ENCODE measurements around the gene ZNF804B. TPM values are rescaled to one million over a fixed set of nuclear protein-coding genes. Genes with fewer than 3 reads are reported as not detected.

The ZNF804B gene
- not detected in 2 replicates for total RNA-seq

DNA sequence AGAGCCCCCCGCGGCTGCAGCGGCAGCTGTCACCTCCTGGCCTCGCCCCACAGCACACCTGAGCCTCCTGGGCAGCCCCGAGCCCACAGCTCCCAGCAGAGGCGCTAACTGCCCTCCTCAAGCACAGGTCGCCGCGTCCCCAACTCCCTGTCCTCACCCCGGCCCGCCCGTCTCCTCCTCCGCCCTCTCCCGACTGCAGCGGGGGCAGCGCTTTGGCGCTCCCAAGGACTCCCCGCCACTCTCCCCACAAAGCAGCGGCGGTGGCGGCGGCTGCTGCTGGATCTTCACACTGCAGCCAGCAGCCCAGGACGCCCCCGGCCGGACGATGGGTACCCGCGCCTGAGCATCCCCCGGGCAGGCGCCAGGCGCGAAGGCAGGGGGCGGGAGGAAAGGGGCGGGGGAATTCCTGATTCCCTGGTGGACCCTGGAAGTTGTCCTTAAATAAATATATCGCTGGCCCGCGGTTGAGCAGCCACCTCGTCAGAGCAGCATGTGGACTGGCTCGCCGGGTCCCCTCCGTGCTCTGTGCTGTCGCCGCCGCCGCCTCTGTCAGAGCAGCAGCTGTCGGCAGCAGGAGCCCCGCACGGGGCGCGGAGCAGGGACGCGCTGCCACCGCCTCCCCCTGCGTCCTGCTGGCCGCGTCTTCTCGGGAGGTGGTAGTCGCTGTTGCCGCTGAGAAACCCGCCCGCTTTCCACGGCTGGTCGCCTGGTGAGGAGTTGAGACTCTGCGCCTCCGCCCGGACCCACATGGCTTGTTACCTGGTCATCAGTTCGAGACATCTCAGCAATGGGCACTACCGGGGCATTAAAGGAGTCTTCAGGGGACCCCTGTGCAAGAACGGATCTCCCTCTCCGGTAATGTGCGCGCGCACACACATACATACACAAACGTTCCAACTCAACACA, at the start of gene ZNF804B:
ZNF804B (plus strand) TSS at position 471 of the 906 bp plus-strand sequence; CDS start at position 748, 277 bp downstream.

DNA sequence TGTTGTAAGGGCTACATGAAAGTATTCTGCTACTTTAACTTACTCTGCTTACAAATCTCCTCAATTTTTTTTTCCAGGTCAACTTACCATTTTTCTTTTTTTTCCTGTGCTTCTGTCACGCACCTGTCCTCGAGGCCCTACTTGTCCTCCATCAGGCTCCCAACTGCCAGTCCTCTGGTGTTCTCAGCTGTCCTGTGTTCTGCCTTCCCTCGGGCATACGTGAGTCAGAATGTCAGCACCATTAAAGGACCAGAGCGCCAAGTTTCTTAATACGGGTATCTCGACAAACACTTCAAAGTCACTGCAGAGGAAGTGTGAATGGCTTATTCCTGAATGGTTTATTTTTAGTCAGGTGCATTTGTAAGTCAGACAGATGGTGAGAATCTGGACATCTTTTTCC, 36.1 kb downstream of the ZNF804B start, which contains the start of gene TEX47:
TEX47 (minus strand) TSS at position 185 of the 400 bp plus-strand sequence. CDS start 795 bp downstream, outside the sequence.

Other genes starting within 250 kb of the ZNF804B start
- gene TEX47, start 36.0 kb downstream of the ZNF804B start, total RNA-seq: not detected in 2 replicates

Measured in nasal cavity respiratory epithelium epithelial cell of viscerocranial mucosa (primary cell).